Tibial nerve (tissue), 4 donors: ENCODE measurements around the gene PEDS1.

ENCODE experiments used
- CTCF ChIP-seq, 5 experiments: fragments of 200-600 bp in 3 of 5; fragments of 450-650 bp in 2 of 5; sonication (generic) in 3 of 5; IDR thresholded peaks; one replicate each; pipeline ENCODE4 v1.5.1; 2016 to 2019; ENCODE audit warnings: antibody characterized with exemption in 5 of 5, mild to moderate bottlenecking in 3 of 5, moderate library complexity in 2 of 5
- EP300 ChIP-seq, 2 donors: sonication (generic); formaldehyde crosslinking; IDR thresholded peaks; one replicate each; pipeline ENCODE4 v1.6.1; 2017; ENCODE audit warnings: antibody characterized with exemption in 2 of 2, mild to moderate bottlenecking in 1 of 2
- POLR2A ChIP-seq, 2 donors: fragments of 450-650 bp; IDR thresholded peaks; one replicate each; pipeline ENCODE4 v1.6.1; 2017; ENCODE audit warnings: antibody characterized with exemption in 2 of 2, mild to moderate bottlenecking in 2 of 2, moderate library complexity in 2 of 2

DNA sequence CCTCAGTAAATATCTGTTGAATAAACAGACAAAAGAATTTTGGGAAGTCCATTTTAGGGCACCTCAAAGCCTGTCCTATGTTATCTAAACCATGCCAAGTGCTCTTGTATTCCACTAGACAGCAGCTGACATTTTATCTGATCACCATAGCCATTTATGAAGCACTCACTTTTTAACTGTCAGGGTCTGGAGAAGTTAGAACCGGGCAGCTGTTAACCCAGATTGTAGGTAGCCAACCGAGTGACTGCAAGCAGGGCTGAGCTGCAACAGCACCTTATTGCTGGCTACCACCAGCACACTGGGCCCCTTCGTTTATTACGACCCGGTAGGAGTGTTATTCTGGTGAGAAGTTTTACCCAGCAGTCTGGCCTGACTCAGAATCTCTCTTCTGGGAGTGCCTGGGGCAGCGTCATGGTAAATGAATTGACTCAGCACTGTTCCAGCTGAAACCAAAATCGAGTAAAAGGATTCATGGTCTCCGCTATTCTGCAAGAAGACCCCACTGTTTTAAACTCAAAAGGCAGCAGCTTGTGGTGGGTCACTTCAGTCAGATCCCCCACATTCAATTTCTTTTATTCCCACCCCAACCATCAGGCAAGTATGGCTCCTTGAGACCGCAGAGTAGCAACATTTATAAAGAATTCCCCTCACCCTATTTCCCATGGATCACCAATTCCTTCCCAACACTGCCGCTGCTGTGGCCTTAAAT, 42.2 kb downstream of the PEDS1 start:
- TF ChIP-seq EP300 (IDR thresholded peaks at IDR 0.05): no peak
- TF ChIP-seq CTCF (IDR thresholded peaks at IDR 0.05): no peak
- TF ChIP-seq POLR2A (IDR thresholded peaks at IDR 0.05): no peak
